GM18873 (cell line): ENCODE data around the gene HSPA12A.

Experiments
- ATAC-seq: cut with Tn5 transposase; IDR thresholded peaks from one replicate; pipeline ENCODE4 v1.9.1; 2021; ENCODE audit warnings: mild to moderate bottlenecking, moderate library complexity, moderate number of reproducible peaks; ENCODE audit not compliant: unreplicated experiment, low FRiP score

The HSPA12A gene

DNA sequence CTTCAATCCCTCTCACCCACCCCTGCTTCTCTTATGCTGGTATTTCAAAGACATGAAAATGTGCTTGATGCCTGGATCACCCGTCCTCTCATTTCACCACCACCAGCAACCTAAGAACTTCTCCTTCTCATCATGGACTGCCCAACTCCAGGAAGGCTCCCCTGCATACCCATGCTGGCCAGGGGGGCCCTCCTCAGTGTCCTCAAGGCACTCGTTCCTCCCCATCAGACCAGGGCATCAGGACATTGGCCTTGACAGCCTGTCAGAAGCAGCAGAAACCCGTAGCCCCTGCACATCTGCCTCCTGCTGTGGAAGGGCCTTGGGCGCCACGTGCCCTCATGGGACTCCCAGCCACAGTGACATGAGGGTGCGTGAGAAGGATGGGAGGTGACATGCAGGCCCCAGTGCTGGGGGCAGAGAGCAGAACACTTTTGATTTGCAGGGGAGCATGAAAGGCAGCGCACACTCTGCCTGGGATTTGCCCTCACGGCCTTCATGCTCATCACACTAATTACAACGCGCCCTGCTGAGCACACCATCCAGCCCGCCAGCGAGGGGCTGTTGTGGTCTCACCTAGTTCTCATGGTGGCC lies 1.9 kb upstream of the HSPA12A start:
- ATAC-seq: no peak

- ATAC-seq: no peak
These were observed 1.1 kb upstream of the HSPA12A start for GRCh38 chr10:116743266-116744064.

DNA sequence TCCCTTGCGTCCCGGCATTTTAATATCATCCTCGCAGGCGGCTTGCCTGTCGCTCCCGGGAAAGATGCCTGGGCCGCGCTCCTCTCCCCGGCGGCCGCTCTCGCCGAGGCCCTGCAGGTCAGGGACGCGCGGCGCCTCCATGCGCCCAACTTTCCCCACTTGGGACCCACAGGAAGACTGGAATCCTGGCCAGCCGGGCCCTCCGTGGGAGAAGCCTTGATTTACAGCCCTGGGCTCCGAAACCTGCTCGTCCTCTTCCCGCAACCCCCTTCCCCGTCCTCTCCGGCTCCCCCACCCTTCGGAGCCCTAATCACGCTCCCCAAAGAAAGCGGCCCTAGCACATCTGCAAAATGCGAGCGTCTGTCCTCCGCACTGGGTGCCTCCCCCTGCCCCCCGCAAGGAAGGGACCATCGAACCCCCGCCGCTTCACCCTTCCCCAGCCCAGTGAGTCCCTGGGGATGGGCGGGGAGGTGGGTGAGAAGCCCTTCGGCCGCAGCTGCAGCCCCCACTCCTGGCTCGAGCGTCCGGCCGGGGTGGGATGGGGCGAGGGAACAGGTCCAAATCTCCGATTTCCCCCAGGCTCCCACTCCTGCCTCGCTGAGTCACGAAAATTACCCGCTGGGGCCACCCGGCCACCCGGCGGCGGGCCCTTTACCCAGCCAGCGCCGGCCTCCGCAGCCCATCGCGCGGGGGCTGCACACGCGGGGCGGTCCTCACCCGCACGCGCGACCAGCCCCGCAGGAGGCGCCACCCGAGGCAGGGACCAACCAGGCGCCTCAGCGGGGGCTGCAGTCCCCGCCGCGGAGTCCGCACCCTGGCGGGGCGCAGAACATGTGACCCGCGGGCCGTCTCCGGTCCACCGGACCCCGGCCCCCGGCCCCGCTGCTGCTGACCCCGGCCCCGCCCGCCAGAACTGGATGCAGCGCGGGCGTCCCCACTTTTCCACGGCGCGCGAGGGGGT lies 695 bp downstream of the HSPA12A start:
- ATAC-seq: no peak

DNA sequence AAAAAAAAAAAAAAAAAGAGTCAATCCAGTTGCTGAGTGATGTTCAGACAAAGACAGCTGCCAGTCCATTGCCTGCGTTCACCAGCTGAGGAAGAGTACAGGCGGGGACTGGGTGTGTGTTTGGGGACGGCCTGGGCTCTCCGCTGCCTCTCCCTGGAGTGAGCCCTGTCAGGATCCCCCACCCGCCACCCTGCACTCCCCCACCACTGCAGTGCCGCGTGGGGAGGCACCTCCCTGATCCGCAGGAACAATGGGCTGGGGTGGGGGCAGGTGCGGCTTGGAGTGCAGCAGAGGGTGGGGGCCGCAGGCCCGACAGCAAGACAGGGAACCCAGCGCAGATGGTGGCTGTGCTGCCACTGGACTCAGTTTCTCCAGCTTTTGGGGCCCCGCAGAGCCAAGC lies 1.4 kb downstream of the HSPA12A start:
- no peak for ATAC-seq

- no peak for ATAC-seq
These were observed 4.0 kb downstream of the HSPA12A start for GRCh38 chr10:116738339-116738738.

- ATAC-seq: no peak
These were observed 4.6 kb downstream of the HSPA12A start for GRCh38 chr10:116737627-116738327.

- ATAC-seq: no peak
These were observed 8.8 kb downstream of the HSPA12A start for GRCh38 chr10:116733566-116733965.

- no peak for ATAC-seq
These were observed 9.8 kb downstream of the HSPA12A start for GRCh38 chr10:116732573-116732972.

DNA sequence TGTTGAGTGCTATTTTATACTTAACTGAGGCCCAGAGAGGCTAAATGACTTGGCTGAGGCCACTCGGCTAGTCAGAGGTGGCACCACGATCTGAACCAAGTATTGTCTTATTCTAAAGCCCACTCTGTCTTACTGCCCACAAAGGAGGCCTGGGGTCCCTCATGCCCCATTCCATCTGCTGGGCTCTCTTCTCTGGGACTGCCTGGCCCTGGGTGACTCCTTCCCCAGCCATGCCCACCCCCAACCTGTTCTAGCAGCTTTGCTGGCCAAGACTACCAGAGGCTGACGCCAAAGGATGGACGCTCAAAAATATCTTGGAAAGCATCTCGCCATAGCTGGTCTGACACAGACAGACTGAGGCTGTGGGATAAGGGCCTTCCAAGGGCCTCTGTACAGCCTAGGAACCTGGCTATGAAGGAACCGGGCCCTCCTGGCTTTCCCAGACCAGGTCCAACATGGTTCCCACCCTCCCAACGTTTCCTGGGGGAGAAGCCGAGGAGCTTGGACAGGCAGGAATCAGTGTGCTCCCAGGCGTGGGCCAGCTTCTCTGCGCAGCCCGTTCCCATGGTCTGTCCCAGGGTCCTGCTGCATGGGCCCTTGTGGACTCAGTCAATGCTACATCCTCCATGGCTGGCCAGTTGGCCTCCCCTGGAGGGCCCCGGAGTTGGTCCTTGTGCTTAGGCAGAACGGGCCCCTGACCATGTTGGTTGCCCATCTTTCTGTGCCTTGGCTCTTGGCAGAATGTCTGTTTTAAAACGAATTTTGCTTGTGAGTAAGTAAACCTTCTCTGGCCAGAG lies 11.7 kb downstream of the HSPA12A start:
- no peak for ATAC-seq

DNA sequence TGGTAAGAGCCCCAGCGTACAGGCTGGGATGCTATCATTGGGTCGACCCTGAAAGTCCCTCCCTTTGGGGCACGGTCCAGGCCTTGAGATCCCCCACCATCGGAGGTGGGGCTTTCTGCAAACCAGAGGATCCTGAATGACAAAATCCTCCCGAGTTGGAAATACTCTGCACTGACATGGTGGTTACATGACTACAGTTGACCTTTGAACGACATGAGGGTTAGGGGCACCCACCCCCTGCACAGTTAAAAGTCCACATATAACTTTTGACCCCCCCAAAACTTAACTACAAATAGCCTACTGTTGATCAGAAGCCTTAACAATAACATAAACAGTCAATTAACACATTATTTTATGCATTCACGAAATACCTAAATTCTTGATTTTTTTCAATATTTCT lies 13.1 kb downstream of the HSPA12A start:
- ATAC-seq: no peak

- ATAC-seq: no peak
These were observed 13.8 kb downstream of the HSPA12A start for GRCh38 chr10:116728526-116729096.

DNA sequence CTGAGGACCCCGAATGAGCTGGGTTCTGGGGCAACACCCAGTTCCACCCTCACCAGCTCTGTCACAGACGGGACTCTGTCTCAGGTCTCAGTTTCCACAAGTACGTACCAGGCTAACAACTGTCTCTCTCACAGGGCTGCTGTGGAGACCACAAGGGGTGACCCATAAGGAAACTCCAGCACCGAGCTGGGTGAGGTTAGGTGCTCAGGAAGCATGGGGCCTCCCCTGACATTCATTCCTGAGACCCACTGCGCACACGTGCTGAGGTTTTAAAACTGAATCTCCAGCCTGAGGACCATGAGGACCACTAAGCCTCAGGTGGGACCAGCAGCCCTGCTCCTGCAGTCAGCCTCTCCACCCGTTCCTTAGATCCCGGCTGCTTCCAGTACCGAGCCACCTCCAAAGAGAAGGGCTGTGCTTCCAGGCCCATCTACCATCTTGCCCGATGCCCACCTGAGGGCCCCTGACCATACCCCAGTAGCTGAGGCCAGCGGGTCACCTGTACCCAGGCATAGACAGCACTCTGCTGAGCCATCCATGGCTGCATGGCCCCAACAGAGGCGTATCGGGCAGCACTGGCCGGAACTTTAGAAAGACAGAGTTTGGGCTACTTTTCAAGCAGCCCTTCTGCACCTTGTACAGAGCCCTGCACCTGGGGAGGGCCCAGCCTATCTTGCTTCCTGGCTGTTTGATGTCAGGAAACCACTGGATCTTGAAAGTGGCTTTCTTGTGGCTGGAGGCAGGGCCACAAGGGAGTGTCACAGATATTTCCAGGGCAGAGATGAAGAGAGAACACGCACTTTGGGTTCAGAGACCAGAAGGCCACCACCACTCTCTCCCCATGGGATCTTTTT lies 18.7 kb downstream of the HSPA12A start:
- no peak for ATAC-seq

DNA sequence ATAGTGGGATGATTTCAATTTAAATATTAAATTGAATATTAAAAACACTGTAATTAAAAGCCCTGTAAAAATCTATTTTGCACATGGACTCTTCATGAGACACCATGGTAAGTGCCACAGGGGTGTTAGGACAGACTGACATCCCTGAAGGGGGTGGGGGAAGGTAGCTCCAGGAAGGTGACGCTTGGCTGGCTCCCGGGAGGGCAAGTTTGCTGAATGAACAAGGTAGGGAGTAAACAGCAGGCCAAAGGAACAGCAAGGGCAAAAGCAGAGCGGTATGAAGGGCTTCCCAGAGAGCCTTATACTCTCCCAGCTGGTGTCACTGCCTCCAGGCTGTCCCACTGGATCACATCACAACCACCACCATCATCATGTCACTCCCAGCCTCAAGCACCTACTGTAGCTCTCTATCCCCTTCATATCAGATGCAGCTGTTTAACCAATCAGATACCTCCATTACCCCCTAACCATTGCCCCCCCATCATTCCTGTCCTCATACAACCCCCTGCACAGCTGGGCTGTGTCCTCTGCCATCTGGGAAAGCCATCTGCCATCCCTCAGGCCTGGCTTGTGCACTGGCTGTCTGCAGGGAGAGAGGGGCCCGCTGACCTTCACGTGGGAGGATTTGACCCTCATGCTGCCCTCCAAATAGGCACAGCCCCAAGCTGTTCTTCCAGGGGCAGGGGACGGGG lies 19.5 kb downstream of the HSPA12A start:
- ATAC-seq: no peak

- ATAC-seq: no peak
These were observed 20.6 kb downstream of the HSPA12A start for GRCh38 chr10:116721547-116722392.

- no peak for ATAC-seq
These were observed 21.5 kb downstream of the HSPA12A start for GRCh38 chr10:116720668-116721546.

- no peak for ATAC-seq
These were observed 22.1 kb downstream of the HSPA12A start for GRCh38 chr10:116720241-116720643.
